CD4-positive, alpha-beta T cell treated with Interferon alpha-2 for 1 hour (primary cell): ENCODE data around the gene RPL23.

Experiments
- DNase-seq, 2 donors: peaks; one replicate each; pipeline ENCODE4 v3.0.0-alpha.2; 2020 to 2022

RPL23 gene

GRCh38 chr17:38853292-38854219 lies at the start of gene RPL23:
TSS of gene RPL23 (minus strand) at chr17:38853721. CDS start at chr17:38853710, 11 bp downstream.
- peak; percentile 94 to 95 for DNase-seq

- DNase-seq: peak; percentile 41 to 65
These were observed 47.6 kb upstream of the RPL23 start for GRCh38 chr17:38900978-38901656.

GRCh38 chr17:38899421-38899820 lies 45.9 kb upstream of the RPL23 start:
- no peak for DNase-seq

- peak; percentile 78 to 84 for DNase-seq
These were observed 45.4 kb upstream of the RPL23 start for GRCh38 chr17:38898812-38899348.

GRCh38 chr17:38898291-38898679 lies 44.8 kb upstream of the RPL23 start:
- DNase-seq: peak in 1 of 2 donors; percentile 42

- no peak for DNase-seq
These were observed 44.3 kb upstream of the RPL23 start for GRCh38 chr17:38897671-38898290.

- DNase-seq: no peak
These were observed 43.7 kb upstream of the RPL23 start for GRCh38 chr17:38897176-38897575.

- DNase-seq: no peak
These were observed 42.9 kb upstream of the RPL23 start for GRCh38 chr17:38896346-38896954.

- DNase-seq: no peak
These were observed 40.8 kb upstream of the RPL23 start for GRCh38 chr17:38894276-38894675.

- peak; percentile 24 to 45 for DNase-seq
These were observed 40.1 kb upstream of the RPL23 start for GRCh38 chr17:38893607-38894006.

GRCh38 chr17:38893113-38893512 lies 39.6 kb upstream of the RPL23 start:
- no peak for DNase-seq

- DNase-seq: no peak
These were observed 39.1 kb upstream of the RPL23 start for GRCh38 chr17:38892620-38893019.

- no peak for DNase-seq
These were observed 38.6 kb upstream of the RPL23 start for GRCh38 chr17:38892083-38892482.

GRCh38 chr17:38891441-38891840 lies 37.9 kb upstream of the RPL23 start:
- DNase-seq: no peak

GRCh38 chr17:38890410-38890746 lies 36.9 kb upstream of the RPL23 start:
- peak in 1 of 2 donors; percentile 47 for DNase-seq

- no peak for DNase-seq
These were observed 36.4 kb upstream of the RPL23 start for GRCh38 chr17:38889745-38890409.

- no peak for DNase-seq
These were observed 35.3 kb upstream of the RPL23 start for GRCh38 chr17:38888842-38889241.

- DNase-seq: no peak
These were observed 33.1 kb upstream of the RPL23 start for GRCh38 chr17:38886643-38887010.

GRCh38 chr17:38885728-38886642 lies 32.5 kb upstream of the RPL23 start:
- DNase-seq: no peak

GRCh38 chr17:38885044-38885727 lies 31.7 kb upstream of the RPL23 start:
- DNase-seq: no peak
